BJ (cell line): Measurements from ENCODE around the gene ICAM4. TPM values are rescaled to one million over a fixed set of nuclear protein-coding genes. Genes with fewer than 3 reads are reported as not detected.

Experiments
- CTCF ChIA-PET: fragments of 350-600 bp; formaldehyde crosslinking; extraction: SDS; loops from one replicate; lab custom pipeline; 2021; ENCODE audit warnings: antibody characterized with exemption, inconsistent platforms; lab: Yijun Ruan, JAX
- POLR2A ChIA-PET: fragments of 300-600 bp; sonication (Branson Sonifier 250); formaldehyde crosslinking; extraction: SDS; loops from one replicate; lab custom pipeline; 2021; ENCODE audit warnings: antibody characterized with exemption; lab: Charles Lee
- DNase-seq: peaks from one replicate; pipeline ENCODE4 v3.0.0-alpha.2; 2011; ENCODE audit warnings: low read depth
- H3K27me3 ChIP-seq: 2 replicates; pipeline ENCODE4 v1.6.0; 2011; ENCODE audit warnings: low read length; ENCODE audit not compliant: control insufficient read depth, insufficient read depth
- H3K36me3 ChIP-seq: 2 replicates; pipeline ENCODE4 v1.5.1; 2011; ENCODE audit warnings: low read length; ENCODE audit not compliant: control insufficient read depth, insufficient read depth
- H3K4me3 ChIP-seq: 2 replicates; pipeline ENCODE4 v1.5.1; 2011; ENCODE audit warnings: low read depth, mild to moderate bottlenecking, control low read depth, low read length
- polyA plus RNA-seq: library from polyadenylated mRNA; depleted of rRNA; stranded (reverse); fragments of >200 nt; gene quantifications from 2 replicates; pipeline ENCODE4 v1.2.3, GENCODE V29; 2011
- TF ChIP-seq, protein P1 (sequence below): IDR thresholded peaks from 2 replicates; pipeline ENCODE4 v1.5.1; 2011; ENCODE audit warnings: low read depth, mild to moderate bottlenecking, control low read depth, inconsistent platforms, low read length, moderate library complexity; ENCODE audit not compliant: insufficient read depth

ICAM4 gene
- polyA plus RNA-seq, 1 experiment = 1.5 TPM

DNA sequence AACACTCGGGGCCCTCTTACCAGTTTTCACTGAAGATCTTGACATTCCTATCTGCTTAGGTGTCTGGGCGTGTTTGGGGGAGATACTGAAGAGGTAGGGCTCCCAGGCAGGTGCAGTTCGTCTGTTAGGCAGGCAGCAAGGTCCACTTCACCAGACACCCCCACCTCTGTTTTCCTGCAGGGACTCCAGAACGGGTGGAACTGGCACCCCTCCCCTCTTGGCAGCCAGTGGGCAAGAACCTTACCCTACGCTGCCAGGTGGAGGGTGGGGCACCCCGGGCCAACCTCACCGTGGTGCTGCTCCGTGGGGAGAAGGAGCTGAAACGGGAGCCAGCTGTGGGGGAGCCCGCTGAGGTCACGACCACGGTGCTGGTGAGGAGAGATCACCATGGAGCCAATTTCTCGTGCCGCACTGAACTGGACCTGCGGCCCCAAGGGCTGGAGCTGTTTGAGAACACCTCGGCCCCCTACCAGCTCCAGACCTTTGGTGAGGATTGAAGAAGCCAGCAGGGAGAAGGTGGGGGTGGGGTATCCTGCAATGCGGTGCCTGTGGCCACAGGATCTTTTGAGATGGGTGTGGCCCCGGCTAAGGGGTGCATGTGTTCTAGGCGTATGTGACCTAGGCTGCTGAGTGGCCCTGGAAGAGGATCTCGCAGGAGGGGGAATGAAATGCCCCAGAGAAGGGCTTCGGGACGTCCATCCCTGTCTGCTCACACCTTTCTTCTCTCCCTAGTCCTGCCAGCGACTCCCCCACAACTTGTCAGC lies 3.3 kb upstream of the ICAM4 start:
- CTCF ChIA-PET = interaction anchor here (1.7 kb wide), 1 partner anchor 105 kb away, joined by 5 read pairs; no protein-coding TSS in a partner anchor
- POLR2A ChIA-PET = no interaction called here
- 0 out of 2 replicates have a peak, but pooled peaks cover 2% of the 10 kb centered on the region for H3K27me3 ChIP-seq
- TF ChIP-seq, protein P1, sequence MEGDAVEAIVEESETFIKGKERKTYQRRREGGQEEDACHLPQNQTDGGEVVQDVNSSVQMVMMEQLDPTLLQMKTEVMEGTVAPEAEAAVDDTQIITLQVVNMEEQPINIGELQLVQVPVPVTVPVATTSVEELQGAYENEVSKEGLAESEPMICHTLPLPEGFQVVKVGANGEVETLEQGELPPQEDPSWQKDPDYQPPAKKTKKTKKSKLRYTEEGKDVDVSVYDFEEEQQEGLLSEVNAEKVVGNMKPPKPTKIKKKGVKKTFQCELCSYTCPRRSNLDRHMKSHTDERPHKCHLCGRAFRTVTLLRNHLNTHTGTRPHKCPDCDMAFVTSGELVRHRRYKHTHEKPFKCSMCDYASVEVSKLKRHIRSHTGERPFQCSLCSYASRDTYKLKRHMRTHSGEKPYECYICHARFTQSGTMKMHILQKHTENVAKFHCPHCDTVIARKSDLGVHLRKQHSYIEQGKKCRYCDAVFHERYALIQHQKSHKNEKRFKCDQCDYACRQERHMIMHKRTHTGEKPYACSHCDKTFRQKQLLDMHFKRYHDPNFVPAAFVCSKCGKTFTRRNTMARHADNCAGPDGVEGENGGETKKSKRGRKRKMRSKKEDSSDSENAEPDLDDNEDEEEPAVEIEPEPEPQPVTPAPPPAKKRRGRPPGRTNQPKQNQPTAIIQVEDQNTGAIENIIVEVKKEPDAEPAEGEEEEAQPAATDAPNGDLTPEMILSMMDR = no peak
- no peak for DNase-seq
- H3K36me3 ChIP-seq = peaks cover 23% of the 10 kb centered on the region
- no peak overlapping the region for H3K4me3 ChIP-seq

DNA sequence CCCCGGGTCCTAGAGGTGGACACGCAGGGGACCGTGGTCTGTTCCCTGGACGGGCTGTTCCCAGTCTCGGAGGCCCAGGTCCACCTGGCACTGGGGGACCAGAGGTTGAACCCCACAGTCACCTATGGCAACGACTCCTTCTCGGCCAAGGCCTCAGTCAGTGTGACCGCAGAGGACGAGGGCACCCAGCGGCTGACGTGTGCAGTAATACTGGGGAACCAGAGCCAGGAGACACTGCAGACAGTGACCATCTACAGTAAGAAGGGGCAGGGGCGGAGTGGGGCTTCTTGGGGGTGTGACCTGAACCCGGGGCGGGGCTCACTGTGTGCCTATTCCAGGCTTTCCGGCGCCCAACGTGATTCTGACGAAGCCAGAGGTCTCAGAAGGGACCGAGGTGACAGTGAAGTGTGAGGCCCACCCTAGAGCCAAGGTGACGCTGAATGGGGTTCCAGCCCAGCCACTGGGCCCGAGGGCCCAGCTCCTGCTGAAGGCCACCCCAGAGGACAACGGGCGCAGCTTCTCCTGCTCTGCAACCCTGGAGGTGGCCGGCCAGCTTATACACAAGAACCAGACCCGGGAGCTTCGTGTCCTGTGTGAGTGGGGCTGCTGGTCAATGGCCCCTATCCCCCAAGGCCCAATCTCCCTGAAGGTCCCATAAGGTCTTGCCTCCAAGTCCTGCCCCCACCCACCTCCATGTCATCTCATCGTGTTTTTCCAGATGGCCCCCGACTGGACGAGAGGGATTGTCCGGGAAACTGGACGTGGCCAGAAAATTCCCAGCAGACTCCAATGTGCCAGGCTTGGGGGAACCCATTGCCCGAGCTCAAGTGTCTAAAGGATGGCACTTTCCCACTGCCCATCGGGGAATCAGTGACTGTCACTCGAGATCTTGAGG lies 2.4 kb upstream of the ICAM4 start:
- ChIA-PET POLR2A (no interaction called here), CTCF (interaction anchor here (0.8 to 1.7 kb wide), 2 partner anchors 11 to 105 kb away, joined by 3 to 5 read pairs; no protein-coding TSS in a partner anchor)
- H3K36me3 ChIP-seq = peaks cover 18% of the 10 kb centered on the region
- 0 out of 2 replicates have a peak, but pooled peaks cover 2% of the 10 kb centered on the region for H3K27me3 ChIP-seq
- DNase-seq = no peak
- TF ChIP-seq, protein P1 = no peak
- H3K4me3 ChIP-seq = no peak overlapping the region

DNA sequence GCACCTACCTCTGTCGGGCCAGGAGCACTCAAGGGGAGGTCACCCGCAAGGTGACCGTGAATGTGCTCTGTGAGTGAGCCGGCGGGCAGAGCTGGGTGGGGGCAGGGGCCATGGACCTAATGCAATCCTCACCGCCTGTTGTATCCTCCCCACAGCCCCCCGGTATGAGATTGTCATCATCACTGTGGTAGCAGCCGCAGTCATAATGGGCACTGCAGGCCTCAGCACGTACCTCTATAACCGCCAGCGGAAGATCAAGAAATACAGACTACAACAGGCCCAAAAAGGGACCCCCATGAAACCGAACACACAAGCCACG lies 1.8 kb upstream of the ICAM4 start:
- no peak overlapping the region for H3K4me3 ChIP-seq
- TF ChIP-seq, protein P1 = no peak
- ChIA-PET POLR2A (no interaction called here), CTCF (interaction anchor here (0.7 kb wide), 1 partner anchor 26 kb away, joined by 3 read pairs; no protein-coding TSS in a partner anchor)
- H3K27me3 ChIP-seq = 0 out of 2 replicates have a peak, but pooled peaks cover 2% of the 10 kb centered on the region
- DNase-seq = no peak
- H3K36me3 ChIP-seq = peaks cover 15% of the 10 kb centered on the region

DNA sequence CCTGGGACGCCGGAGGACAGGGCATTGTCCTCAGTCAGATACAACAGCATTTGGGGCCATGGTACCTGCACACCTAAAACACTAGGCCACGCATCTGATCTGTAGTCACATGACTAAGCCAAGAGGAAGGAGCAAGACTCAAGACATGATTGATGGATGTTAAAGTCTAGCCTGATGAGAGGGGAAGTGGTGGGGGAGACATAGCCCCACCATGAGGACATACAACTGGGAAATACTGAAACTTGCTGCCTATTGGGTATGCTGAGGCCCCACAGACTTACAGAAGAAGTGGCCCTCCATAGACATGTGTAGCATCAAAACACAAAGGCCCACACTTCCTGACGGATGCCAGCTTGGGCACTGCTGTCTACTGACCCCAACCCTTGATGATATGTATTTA lies 1.4 kb upstream of the ICAM4 start:
- peaks cover 15% of the 10 kb centered on the region for H3K36me3 ChIP-seq
- no peak for DNase-seq
- CTCF ChIA-PET = interaction anchor here (0.7 kb wide), 1 partner anchor 27 kb away, joined by 3 read pairs; no protein-coding TSS in a partner anchor
- TF ChIP-seq, protein P1 = no peak
- H3K27me3 ChIP-seq = 0 out of 2 replicates have a peak, but pooled peaks cover 2% of the 10 kb centered on the region
- H3K4me3 ChIP-seq = no peak overlapping the region
- POLR2A ChIA-PET = no interaction called here

DNA sequence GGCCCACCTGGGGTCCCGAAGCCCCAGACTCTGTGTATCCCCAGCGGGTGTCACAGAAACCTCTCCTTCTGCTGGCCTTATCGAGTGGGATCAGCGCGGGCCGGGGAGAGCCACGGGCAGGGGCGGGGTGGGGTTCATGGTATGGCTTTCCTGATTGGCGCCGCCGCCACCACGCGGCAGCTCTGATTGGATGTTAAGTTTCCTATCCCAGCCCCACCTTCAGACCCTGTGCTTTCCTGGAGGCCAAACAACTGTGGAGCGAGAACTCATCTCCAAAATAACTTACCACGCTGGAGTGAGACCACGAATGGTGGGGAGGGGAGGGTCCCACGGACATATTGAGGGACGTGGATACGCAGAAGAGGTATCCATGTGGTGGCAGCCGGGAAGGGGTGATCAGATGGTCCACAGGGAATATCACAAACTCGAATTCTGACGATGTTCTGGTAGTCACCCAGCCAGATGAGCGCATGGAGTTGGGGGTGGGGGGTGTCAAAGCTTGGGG lies 2.0 kb downstream of the ICAM4 start:
- Histone ChIP-seq H3K36me3 (peaks cover 11% of the 10 kb centered on the region), H3K27me3 (peaks cover 6% of the 10 kb centered on the region), H3K4me3 (peak overlapping the region; percentile 55)
- TF ChIP-seq, protein P1 = no peak
- CTCF ChIA-PET = interaction anchor here (0.8 to 6.6 kb wide), 5 partner anchors 12 to 357 kb away, joined by 3 to 45 read pairs (median 4); partner anchors contain the start of gene ICAM1
- DNase-seq = no peak
- POLR2A ChIA-PET = interaction anchor here (0.9 kb wide), 1 partner anchor 8 kb away, joined by 3 read pairs; no protein-coding TSS in a partner anchor
